Tibial nerve (tissue), 4 donors: ENCODE measurements around the gene CAMTA1. TPM values are rescaled to one million over a fixed set of nuclear protein-coding genes. Genes with fewer than 3 reads are reported as not detected.

ENCODE experiments used
- DNase-seq, 2 donors: peaks; one replicate each; pipeline ENCODE4 v3.0.0-alpha.2; 2019; ENCODE audit warnings: low spot score in 2 of 2
- H3K27ac ChIP-seq, 4 donors: fragments of 200-600 bp; sonication (generic) in 3 of 4; one replicate each; pipeline ENCODE4 v1.5.1; 2017 to 2019; ENCODE audit warnings: mild to moderate bottlenecking in 1 of 4
- H3K27me3 ChIP-seq, 2 donors: fragments of 200-600 bp; sonication (generic) in 1 of 2; one replicate each; pipeline versions ENCODE4 v1.5.1 to v1.6.0; 2017 to 2019
- H3K36me3 ChIP-seq, 3 donors: fragments of 200-600 bp; sonication (generic); one replicate each; pipeline ENCODE4 v1.5.1; 2018 to 2019
- H3K4me1 ChIP-seq, 4 donors: fragments of 200-600 bp; sonication (generic) in 3 of 4; one replicate each; pipeline ENCODE4 v1.5.1; 2017 to 2019
- H3K4me3 ChIP-seq, 4 donors: fragments of 200-600 bp; sonication (generic) in 3 of 4; one replicate each; pipeline ENCODE4 v1.5.1; 2017 to 2019; ENCODE audit warnings: mild to moderate bottlenecking in 1 of 4, moderate library complexity in 1 of 4
- H3K9me3 ChIP-seq, 4 donors: fragments of 200-600 bp; sonication (generic) in 3 of 4; one replicate each; pipeline ENCODE4 v1.5.1; 2017 to 2019
- CTCF ChIP-seq, 5 experiments: fragments of 200-600 bp in 3 of 5; fragments of 450-650 bp in 2 of 5; sonication (generic) in 3 of 5; IDR thresholded peaks; one replicate each; pipeline ENCODE4 v1.5.1; 2016 to 2019; ENCODE audit warnings: antibody characterized with exemption in 5 of 5, mild to moderate bottlenecking in 3 of 5, moderate library complexity in 2 of 5
- EP300 ChIP-seq, 2 donors: sonication (generic); formaldehyde crosslinking; IDR thresholded peaks; one replicate each; pipeline ENCODE4 v1.6.1; 2017; ENCODE audit warnings: antibody characterized with exemption in 2 of 2, mild to moderate bottlenecking in 1 of 2
- POLR2A ChIP-seq, 2 donors: fragments of 450-650 bp; IDR thresholded peaks; one replicate each; pipeline ENCODE4 v1.6.1; 2017; ENCODE audit warnings: antibody characterized with exemption in 2 of 2, mild to moderate bottlenecking in 2 of 2, moderate library complexity in 2 of 2
- WGBS, 2 donors: methylation state at CpG; one replicate each; pipeline ENCODE4 v1.1.5; 2018; 5-methylcytosine and 5-hydroxymethylcytosine counted together
- total RNA-seq, 4 donors: library from RNA; depleted of rRNA; stranded (reverse); fragments of >200 nt; gene quantifications; one replicate each; pipeline ENCODE4 v1.1.0, GENCODE V29; 2016

CAMTA1 gene
- total RNA-seq, 4 donors from 2014 or later, result 41.8 to 104 (median 87.2) TPM

- 88 to 94% methylated on average over 3 of the region's 3 CpGs for WGBS, 2 donors
- TF ChIP-seq CTCF (IDR thresholded peaks at IDR 0.05), result no peak
- no peak for TF ChIP-seq EP300 (IDR thresholded peaks at IDR 0.05)
- TF ChIP-seq POLR2A (IDR thresholded peaks at IDR 0.05), result no peak
- Histone ChIP-seq H3K9me3 (no peaks in the 10 kb centered on the region), H3K27ac (no peak overlapping the region), H3K4me3 (no peak overlapping the region), H3K36me3 (no peaks in the 10 kb centered on the region), H3K4me1 (peaks cover 0 to 6% (median 0%) of the 10 kb centered on the region in 4 donors), H3K27me3 (no peaks in the 10 kb centered on the region)
- no peak for DNase-seq
Measured at GRCh38 chr1:7710859-7711258, 925.6 kb downstream of the CAMTA1 start.

GRCh38 chr1:7712731-7713323, 927.6 kb downstream of the CAMTA1 start:
- H3K27me3 ChIP-seq, result no peaks in the 10 kb centered on the region
- no peaks in the 10 kb centered on the region for H3K36me3 ChIP-seq
- H3K4me1 ChIP-seq, result no peaks in the 10 kb centered on the region
- no peaks in the 10 kb centered on the region for H3K9me3 ChIP-seq
- 82 to 95% methylated on average over 8 of the region's 8 CpGs for WGBS, 2 donors
- H3K27ac ChIP-seq, result no peak overlapping the region
- TF ChIP-seq CTCF (IDR thresholded peaks at IDR 0.05) (no peak), POLR2A (IDR thresholded peaks at IDR 0.05) (no peak), EP300 (IDR thresholded peaks at IDR 0.05) (no peak)
- no peak overlapping the region for H3K4me3 ChIP-seq
- no peak for DNase-seq

GRCh38 chr1:7716506-7716905, 931.3 kb downstream of the CAMTA1 start:
- WGBS, 2 donors, result 76 to 88% methylated on average over 4 of the region's 4 CpGs

GRCh38 chr1:7717748-7718368, 932.6 kb downstream of the CAMTA1 start:
- no peaks in the 10 kb centered on the region for H3K36me3 ChIP-seq
- no peak overlapping the region for H3K27ac ChIP-seq
- H3K4me1 ChIP-seq, result no peaks in the 10 kb centered on the region
- no peaks in the 10 kb centered on the region for H3K27me3 ChIP-seq
- H3K9me3 ChIP-seq, result no peaks in the 10 kb centered on the region
- H3K4me3 ChIP-seq, result no peak overlapping the region
- WGBS, 2 donors, result 77 to 78% methylated on average over 22 of the region's 22 CpGs
- TF ChIP-seq CTCF (IDR thresholded peaks at IDR 0.05) (no peak), EP300 (IDR thresholded peaks at IDR 0.05) (no peak), POLR2A (IDR thresholded peaks at IDR 0.05) (no peak)
- no peak for DNase-seq

More at GRCh38 chr1:7716506-7716905, 931.3 kb downstream of the CAMTA1 start:
- Histone ChIP-seq H3K4me1 (no peaks in the 10 kb centered on the region), H3K27me3 (no peaks in the 10 kb centered on the region), H3K9me3 (no peaks in the 10 kb centered on the region), H3K4me3 (no peak overlapping the region), H3K36me3 (no peaks in the 10 kb centered on the region), H3K27ac (no peak overlapping the region)
- no peak for DNase-seq
- TF ChIP-seq CTCF (IDR thresholded peaks at IDR 0.05) (no peak), EP300 (IDR thresholded peaks at IDR 0.05) (no peak), POLR2A (IDR thresholded peaks at IDR 0.05) (no peak)

- TF ChIP-seq CTCF (IDR thresholded peaks at IDR 0.05), result no peak
- no peak for TF ChIP-seq POLR2A (IDR thresholded peaks at IDR 0.05)
- TF ChIP-seq EP300 (IDR thresholded peaks at IDR 0.05), result no peak
- DNase-seq, result no peak
- no peak overlapping the region for H3K27ac ChIP-seq
- no peaks in the 10 kb centered on the region for H3K27me3 ChIP-seq
- WGBS, 2 donors, result 78 to 80% methylated on average over 8 of the region's 8 CpGs
- H3K36me3 ChIP-seq, result no peaks in the 10 kb centered on the region
- no peaks in the 10 kb centered on the region for H3K9me3 ChIP-seq
- no peak overlapping the region for H3K4me3 ChIP-seq
- H3K4me1 ChIP-seq, result no peaks in the 10 kb centered on the region
Measured at GRCh38 chr1:7719468-7720094, 934.3 kb downstream of the CAMTA1 start.
